SK-N-SH treated with all-trans-retinoic acid at 6 μM for 48 hours (cell line): ENCODE results near the gene ZNF776.

Experiments used
- ATAC-seq: fragments of 200-7000 bp; cut with Tn5 transposase; 3 replicates; pipeline ENCODE4 v1.9.1; 2020; ENCODE audit warnings: mild to moderate bottlenecking, moderate library complexity
- ARNTL ChIP-seq: fragments of 450-650 bp; formaldehyde crosslinking; IDR thresholded peaks from 2 replicates; pipeline ENCODE4 v1.5.0; 2020; ENCODE audit warnings: low read depth, mild to moderate bottlenecking, moderate library complexity, borderline replicate concordance
- BACH2 ChIP-seq: fragments of 250-450 bp; sonication (Bioruptor Pico); IDR thresholded peaks from 2 replicates; pipeline ENCODE4 v1.9.0; 2021; ENCODE audit warnings: mild to moderate bottlenecking, borderline replicate concordance
- CSDC2 ChIP-seq: fragments of 250-450 bp; sonication (Bioruptor Pico); IDR thresholded peaks from 2 replicates; pipeline ENCODE4 v1.5.0; 2020; ENCODE audit warnings: mild to moderate bottlenecking, moderate library complexity
- ESRRG ChIP-seq: fragments of 250-450 bp; sonication (Bioruptor Pico); IDR thresholded peaks from 2 replicates; pipeline ENCODE4 v1.6.1; 2021; ENCODE audit warnings: mild to moderate bottlenecking
- ISL1 ChIP-seq: fragments of 250-450 bp; sonication (Bioruptor Pico); IDR thresholded peaks from 2 replicates; pipeline ENCODE4 v2.1.2; 2022; ENCODE audit warnings: mild to moderate bottlenecking, moderate library complexity
- SNAI2 ChIP-seq: fragments of 250-450 bp; sonication (Bioruptor Pico); IDR thresholded peaks from 2 replicates; pipeline ENCODE4 v1.5.0; 2020; ENCODE audit warnings: mild to moderate bottlenecking, moderate library complexity
- TCF4 ChIP-seq: fragments of 250-450 bp; sonication (Bioruptor Pico); IDR thresholded peaks from 2 replicates; pipeline ENCODE4 v1.8.0; 2021; ENCODE audit warnings: mild to moderate bottlenecking, moderate library complexity, borderline replicate concordance
- TOX ChIP-seq: fragments of 250-450 bp; sonication (Bioruptor Pico); IDR thresholded peaks from 2 replicates; pipeline ENCODE4 v1.8.0; 2021; ENCODE audit warnings: mild to moderate bottlenecking, moderate library complexity, borderline replicate concordance
- ZC3H10 ChIP-seq: fragments of 250-450 bp; sonication (Bioruptor Pico); IDR thresholded peaks from 2 replicates; pipeline ENCODE4 v1.5.1; 2021; ENCODE audit warnings: mild to moderate bottlenecking, moderate library complexity
- ZFP3 ChIP-seq: fragments of 250-450 bp; sonication (Bioruptor Pico); IDR thresholded peaks from 2 replicates; pipeline ENCODE4 v1.5.0; 2020; ENCODE audit warnings: mild to moderate bottlenecking, moderate library complexity
- ZNF565 ChIP-seq: fragments of 450-650 bp; formaldehyde crosslinking; conservative IDR thresholded peaks from 2 replicates; pipeline ENCODE4 v1.5.0; 2020; ENCODE audit warnings: low read depth, mild to moderate bottlenecking, moderate library complexity
- ZNF70 ChIP-seq: fragments of 450-650 bp; formaldehyde crosslinking; IDR thresholded peaks from 2 replicates; pipeline ENCODE4 v1.5.0; 2020; ENCODE audit warnings: mild to moderate bottlenecking, moderate library complexity
- ZNF8 ChIP-seq: fragments of 450-650 bp; formaldehyde crosslinking; IDR thresholded peaks from 2 replicates; pipeline ENCODE4 v1.5.0; 2020; ENCODE audit warnings: mild to moderate bottlenecking, moderate library complexity
- TF ChIP-seq, protein P1 (sequence below): fragments of 250-450 bp; sonication (Bioruptor Pico); IDR thresholded peaks from 2 replicates; pipeline ENCODE4 v1.8.0; 2020; ENCODE audit warnings: mild to moderate bottlenecking, moderate library complexity, borderline replicate concordance
- TF ChIP-seq, protein P2 (sequence below): fragments of 250-450 bp; sonication (Bioruptor Pico); IDR thresholded peaks from 2 replicates; pipeline ENCODE4 v1.5.1; 2021; ENCODE audit warnings: mild to moderate bottlenecking, moderate library complexity
- TF ChIP-seq, protein P3 (sequence below): fragments of 250-450 bp; sonication (Bioruptor Pico); IDR thresholded peaks from 2 replicates; pipeline ENCODE4 v1.5.0; 2020; ENCODE audit warnings: mild to moderate bottlenecking, moderate library complexity
- TF ChIP-seq, protein P4 (sequence below): fragments of 250-450 bp; sonication (Bioruptor Pico); IDR thresholded peaks from 2 replicates; pipeline ENCODE4 v1.5.1; 2020; ENCODE audit warnings: low read depth, mild to moderate bottlenecking, moderate library complexity
- TF ChIP-seq, protein P5 (sequence below): fragments of 250-450 bp; sonication (Bioruptor Pico); IDR thresholded peaks from 2 replicates; pipeline ENCODE4 v1.8.0; 2021; ENCODE audit warnings: low read depth, mild to moderate bottlenecking, moderate library complexity, borderline replicate concordance

Gene ZNF776

DNA sequence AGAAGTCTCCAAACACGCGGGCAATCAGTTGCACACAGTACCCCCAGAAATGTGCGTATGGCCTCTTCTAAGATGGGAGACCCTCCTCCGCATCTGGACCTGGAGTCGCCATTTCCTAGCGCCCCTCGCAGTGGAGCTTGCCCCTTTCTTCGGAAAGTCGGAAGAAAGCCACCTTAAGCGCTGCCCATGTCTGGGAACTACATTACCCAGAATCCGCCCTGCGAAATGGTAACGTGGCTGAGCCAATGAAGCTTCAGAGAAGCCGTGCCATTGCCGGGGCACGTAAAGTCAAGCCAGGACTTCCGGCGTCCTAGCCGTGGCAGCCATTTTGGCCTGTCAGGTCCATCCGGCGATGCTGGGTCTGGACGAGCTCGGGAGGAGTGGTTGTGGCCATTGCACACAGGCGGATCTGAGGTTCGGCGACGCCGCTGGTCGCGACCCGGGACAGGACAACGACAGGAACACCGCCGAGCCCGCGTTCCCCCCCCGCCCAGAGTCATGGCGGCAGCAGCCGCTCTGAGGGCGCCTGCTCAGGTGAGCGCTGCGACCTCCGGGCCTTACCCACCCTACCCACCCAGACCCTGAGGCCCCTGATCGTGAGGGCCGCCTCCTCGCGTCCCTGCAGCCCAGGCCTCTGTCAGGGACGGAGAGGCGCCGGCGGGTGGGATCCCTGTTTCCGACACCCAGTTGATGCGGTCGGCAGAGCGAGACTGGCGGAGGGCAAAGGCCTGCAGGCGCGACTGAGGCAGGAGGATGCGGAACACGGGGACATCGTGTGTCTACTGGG lies 22.9 kb downstream of the ZNF776 start, which contains the start of gene ZNF586 (continued):
- TF ChIP-seq ESRRG (CRISPR knock-in tag) (no peak), TCF4 (CRISPR knock-in tag) (no peak), SNAI2 (CRISPR knock-in tag) (no peak)
- TF ChIP-seq, all 23 proteins: peak for 0

DNA sequence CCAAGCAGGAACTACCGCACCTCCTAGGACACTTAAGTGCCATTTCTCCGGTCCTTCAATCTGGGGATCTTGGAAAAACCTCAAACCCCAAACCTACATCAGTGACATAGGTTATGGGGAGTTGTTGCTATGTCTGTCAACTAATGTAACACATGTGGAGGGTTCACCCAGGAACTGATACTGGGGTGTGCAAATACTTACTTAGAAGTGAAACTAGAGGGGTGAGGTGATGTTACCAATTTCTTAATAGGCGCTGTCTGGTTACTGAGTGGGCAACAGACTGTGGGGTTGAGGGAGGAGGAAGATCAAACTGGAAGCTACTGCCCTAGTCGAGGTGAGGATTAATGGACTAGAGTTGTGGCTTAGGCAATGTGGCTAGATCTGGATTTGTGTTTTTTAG lies 24.8 kb downstream of the ZNF776 start:
- TF ChIP-seq, protein P1, sequence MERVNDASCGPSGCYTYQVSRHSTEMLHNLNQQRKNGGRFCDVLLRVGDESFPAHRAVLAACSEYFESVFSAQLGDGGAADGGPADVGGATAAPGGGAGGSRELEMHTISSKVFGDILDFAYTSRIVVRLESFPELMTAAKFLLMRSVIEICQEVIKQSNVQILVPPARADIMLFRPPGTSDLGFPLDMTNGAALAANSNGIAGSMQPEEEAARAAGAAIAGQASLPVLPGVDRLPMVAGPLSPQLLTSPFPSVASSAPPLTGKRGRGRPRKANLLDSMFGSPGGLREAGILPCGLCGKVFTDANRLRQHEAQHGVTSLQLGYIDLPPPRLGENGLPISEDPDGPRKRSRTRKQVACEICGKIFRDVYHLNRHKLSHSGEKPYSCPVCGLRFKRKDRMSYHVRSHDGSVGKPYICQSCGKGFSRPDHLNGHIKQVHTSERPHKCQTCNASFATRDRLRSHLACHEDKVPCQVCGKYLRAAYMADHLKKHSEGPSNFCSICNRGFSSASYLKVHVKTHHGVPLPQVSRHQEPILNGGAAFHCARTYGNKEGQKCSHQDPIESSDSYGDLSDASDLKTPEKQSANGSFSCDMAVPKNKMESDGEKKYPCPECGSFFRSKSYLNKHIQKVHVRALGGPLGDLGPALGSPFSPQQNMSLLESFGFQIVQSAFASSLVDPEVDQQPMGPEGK (CRISPR knock-in tag) = no peak
- TF ChIP-seq BACH2 (CRISPR knock-in tag) = no peak
- TF ChIP-seq ESRRG (CRISPR knock-in tag) = no peak
- TF ChIP-seq TOX (CRISPR knock-in tag) = no peak
- TF ChIP-seq ZC3H10 (CRISPR knock-in tag) = no peak
- TF ChIP-seq ZNF565 (CRISPR knock-in tag) = no peak
- TF ChIP-seq, protein P2, sequence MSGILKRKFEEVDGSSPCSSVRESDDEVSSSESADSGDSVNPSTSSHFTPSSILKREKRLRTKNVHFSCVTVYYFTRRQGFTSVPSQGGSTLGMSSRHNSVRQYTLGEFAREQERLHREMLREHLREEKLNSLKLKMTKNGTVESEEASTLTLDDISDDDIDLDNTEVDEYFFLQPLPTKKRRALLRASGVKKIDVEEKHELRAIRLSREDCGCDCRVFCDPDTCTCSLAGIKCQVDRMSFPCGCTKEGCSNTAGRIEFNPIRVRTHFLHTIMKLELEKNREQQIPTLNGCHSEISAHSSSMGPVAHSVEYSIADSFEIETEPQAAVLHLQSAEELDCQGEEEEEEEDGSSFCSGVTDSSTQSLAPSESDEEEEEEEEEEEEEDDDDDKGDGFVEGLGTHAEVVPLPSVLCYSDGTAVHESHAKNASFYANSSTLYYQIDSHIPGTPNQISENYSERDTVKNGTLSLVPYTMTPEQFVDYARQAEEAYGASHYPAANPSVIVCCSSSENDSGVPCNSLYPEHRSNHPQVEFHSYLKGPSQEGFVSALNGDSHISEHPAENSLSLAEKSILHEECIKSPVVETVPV (CRISPR knock-in tag) = no peak
- no peak for TF ChIP-seq CSDC2 (CRISPR knock-in tag)
- no peak for TF ChIP-seq SNAI2 (CRISPR knock-in tag)
- TF ChIP-seq, protein P3, sequence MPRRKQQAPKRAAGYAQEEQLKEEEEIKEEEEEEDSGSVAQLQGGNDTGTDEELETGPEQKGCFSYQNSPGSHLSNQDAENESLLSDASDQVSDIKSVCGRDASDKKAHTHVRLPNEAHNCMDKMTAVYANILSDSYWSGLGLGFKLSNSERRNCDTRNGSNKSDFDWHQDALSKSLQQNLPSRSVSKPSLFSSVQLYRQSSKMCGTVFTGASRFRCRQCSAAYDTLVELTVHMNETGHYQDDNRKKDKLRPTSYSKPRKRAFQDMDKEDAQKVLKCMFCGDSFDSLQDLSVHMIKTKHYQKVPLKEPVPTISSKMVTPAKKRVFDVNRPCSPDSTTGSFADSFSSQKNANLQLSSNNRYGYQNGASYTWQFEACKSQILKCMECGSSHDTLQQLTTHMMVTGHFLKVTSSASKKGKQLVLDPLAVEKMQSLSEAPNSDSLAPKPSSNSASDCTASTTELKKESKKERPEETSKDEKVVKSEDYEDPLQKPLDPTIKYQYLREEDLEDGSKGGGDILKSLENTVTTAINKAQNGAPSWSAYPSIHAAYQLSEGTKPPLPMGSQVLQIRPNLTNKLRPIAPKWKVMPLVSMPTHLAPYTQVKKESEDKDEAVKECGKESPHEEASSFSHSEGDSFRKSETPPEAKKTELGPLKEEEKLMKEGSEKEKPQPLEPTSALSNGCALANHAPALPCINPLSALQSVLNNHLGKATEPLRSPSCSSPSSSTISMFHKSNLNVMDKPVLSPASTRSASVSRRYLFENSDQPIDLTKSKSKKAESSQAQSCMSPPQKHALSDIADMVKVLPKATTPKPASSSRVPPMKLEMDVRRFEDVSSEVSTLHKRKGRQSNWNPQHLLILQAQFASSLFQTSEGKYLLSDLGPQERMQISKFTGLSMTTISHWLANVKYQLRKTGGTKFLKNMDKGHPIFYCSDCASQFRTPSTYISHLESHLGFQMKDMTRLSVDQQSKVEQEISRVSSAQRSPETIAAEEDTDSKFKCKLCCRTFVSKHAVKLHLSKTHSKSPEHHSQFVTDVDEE (CRISPR knock-in tag) = no peak
- no peak for TF ChIP-seq ZFP3 (CRISPR knock-in tag)
- TF ChIP-seq, protein P4, sequence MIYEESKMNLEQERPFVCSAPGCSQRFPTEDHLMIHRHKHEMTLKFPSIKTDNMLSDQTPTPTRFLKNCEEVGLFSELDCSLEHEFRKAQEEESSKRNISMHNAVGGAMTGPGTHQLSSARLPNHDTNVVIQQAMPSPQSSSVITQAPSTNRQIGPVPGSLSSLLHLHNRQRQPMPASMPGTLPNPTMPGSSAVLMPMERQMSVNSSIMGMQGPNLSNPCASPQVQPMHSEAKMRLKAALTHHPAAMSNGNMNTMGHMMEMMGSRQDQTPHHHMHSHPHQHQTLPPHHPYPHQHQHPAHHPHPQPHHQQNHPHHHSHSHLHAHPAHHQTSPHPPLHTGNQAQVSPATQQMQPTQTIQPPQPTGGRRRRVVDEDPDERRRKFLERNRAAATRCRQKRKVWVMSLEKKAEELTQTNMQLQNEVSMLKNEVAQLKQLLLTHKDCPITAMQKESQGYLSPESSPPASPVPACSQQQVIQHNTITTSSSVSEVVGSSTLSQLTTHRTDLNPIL (CRISPR knock-in tag) = no peak
- TF ChIP-seq, protein P5, sequence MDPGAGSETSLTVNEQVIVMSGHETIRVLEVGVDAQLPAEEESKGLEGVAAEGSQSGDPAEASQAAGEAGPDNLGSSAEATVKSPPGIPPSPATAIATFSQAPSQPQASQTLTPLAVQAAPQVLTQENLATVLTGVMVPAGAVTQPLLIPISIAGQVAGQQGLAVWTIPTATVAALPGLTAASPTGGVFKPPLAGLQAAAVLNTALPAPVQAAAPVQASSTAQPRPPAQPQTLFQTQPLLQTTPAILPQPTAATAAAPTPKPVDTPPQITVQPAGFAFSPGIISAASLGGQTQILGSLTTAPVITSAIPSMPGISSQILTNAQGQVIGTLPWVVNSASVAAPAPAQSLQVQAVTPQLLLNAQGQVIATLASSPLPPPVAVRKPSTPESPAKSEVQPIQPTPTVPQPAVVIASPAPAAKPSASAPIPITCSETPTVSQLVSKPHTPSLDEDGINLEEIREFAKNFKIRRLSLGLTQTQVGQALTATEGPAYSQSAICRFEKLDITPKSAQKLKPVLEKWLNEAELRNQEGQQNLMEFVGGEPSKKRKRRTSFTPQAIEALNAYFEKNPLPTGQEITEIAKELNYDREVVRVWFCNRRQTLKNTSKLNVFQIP (CRISPR knock-in tag) = no peak
- no peak for TF ChIP-seq ARNTL (CRISPR knock-in tag)
- no peak for TF ChIP-seq ZNF70
- no peak for TF ChIP-seq ISL1
- no peak for TF ChIP-seq ZNF8 (CRISPR knock-in tag)
- ATAC-seq = no peak

DNA sequence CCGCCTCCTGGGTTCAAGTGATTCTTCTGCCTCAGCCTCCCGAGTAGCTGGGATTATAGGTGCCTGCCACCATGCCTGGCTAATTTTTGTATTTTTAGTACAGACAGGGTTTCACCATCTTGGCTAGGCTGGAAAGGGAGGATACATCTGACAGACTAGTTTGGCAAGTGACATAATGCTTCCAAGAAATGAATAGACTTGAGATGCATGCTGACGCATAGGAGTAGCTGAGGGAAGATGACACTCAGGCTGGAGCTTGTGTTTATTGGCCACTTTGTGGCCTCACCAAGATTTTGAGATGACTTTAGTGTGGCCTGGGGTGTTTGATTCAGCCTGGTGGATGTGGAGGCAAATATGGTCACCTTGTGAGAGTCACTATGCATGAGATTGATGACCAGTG lies 26.9 kb downstream of the ZNF776 start:
- no peak for ATAC-seq
- TF ChIP-seq, protein P3 (CRISPR knock-in tag) = no peak
- TF ChIP-seq ZNF8 (CRISPR knock-in tag) (no peak), ZNF565 (CRISPR knock-in tag) (no peak), ESRRG (CRISPR knock-in tag) (no peak)
- TF ChIP-seq, protein P2 (CRISPR knock-in tag) = no peak
